NCI-H82 treated with DMSO at 0.1 percent for 48 hours (cell line): ENCODE measurements around the gene PIP4K2A.

Source experiments
- DNase-seq: peaks from one replicate; lab custom pipeline; 2025; ENCODE audit not compliant: unreplicated experiment; lab: John Stamatoyannopoulos, UW

Gene PIP4K2A

GRCh38 chr10:22669163-22669711 is 45.1 kb downstream of the PIP4K2A start:
- no peak for DNase-seq

DNA sequence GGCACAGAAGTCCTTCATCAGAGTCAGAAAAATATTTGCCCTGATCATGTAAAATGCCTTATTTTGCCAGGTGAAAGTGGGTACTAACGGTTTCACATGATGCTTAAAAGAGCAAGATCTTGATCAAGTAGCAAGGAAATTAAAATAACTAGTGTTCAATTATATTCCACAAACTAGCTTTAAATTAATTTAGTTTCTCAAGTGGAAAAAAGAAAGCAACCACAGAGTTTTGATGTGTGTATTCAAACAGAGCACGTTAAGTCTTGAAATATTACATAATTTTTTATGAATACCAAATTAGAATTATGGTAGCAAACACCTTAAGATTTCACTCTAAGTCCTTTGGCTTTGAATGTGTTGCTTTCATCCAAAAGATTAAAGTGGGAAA is 47.3 kb downstream of the PIP4K2A start:
- no peak for DNase-seq

GRCh38 chr10:22666287-22667092 is 47.9 kb downstream of the PIP4K2A start:
- DNase-seq, result no peak

GRCh38 chr10:22665329-22665728 is 49.0 kb downstream of the PIP4K2A start:
- DNase-seq, result no peak

GRCh38 chr10:22662733-22663330 is 51.5 kb downstream of the PIP4K2A start:
- DNase-seq, result no peak

- no peak for DNase-seq
Measured at GRCh38 chr10:22659866-22660265, 54.5 kb downstream of the PIP4K2A start.

GRCh38 chr10:22658745-22659410 is 55.5 kb downstream of the PIP4K2A start:
- DNase-seq, result no peak

DNA sequence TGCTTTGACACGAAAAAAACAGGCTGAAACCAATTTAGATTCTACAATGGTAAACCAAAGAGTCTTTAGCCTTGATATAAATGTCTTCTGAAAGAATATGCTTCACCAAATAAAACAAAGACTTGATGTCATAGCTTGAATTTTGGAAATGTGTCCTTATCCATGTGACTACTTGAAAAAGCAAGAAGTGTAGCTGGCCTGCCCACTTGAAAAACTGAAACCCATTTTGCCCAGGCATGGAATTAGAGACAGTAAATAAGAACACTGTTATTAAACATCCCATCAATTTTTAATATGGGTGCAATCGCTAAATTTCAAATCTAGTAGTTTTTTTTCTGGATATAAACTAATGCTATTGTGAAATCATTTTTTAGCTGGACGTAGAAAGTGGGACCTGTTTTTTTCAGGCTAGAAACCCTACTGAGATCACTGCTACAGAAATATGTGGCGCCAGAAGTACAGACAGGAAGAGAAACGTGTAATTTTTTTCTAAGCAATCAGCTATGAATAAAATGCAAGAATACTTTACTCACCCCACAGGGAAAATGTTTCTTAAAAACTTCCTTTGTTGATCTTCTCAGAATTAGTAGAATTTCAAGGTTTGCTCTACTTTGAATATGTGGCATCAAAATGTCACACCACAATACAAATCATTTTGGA is 56.7 kb downstream of the PIP4K2A start:
- no peak for DNase-seq

GRCh38 chr10:22657024-22657423 is 57.4 kb downstream of the PIP4K2A start:
- DNase-seq, result no peak

DNA sequence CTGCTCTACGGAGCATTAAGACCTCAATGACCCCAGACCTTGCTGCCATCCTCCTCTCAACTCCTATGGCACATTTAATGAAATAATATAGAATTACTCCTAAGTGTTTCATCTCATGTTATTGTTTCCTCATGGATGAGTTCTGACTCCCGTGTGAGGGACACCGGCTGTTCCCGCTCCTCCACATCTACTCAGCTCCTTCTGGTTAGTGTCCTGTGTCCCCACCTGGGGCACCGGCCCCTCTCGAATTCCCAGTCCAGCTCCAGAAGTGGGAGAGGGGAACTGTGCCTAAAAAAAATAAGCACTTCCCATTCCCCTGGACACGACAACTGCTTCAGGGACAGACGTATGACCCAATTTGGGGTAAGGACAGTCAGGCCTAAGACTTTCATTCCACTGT is 58.3 kb downstream of the PIP4K2A start:
- DNase-seq, result no peak

- DNase-seq, result no peak
Measured at GRCh38 chr10:22655312-22655981, 58.9 kb downstream of the PIP4K2A start.

- DNase-seq, result no peak
Measured at GRCh38 chr10:22652988-22653481, 61.3 kb downstream of the PIP4K2A start.

DNA sequence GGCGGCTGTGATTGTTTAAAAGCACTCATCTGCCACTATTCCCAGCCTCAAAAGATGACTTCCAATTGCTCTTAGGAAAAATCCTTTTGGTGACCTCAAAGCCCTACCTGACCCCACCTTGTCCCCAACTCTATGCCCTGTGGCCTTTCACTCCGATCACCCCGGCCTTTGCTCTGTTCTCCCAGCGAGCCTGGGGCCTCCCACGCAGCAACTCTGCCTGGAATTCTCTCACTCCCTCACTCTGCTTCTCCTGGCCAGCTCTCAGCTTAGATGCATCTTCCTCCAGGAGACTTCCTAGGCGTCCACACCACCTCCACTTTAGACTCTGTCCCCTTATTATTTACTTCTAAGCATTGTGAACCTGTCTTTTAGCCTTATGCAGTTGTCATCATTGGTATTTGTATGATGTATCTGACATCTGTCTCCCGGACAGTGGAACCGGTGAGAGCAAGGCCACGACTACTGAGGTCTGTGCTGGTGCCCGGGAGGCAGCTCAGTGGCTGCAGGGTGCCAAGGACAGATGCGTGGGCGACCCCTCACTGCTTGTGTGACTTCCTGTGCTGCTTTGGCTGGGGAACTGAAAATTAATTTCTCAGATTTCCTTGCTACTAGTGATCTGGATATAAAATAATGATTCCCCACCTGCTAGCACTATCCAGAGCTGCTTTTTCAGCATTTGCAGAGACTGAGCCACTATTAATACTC is 63.0 kb downstream of the PIP4K2A start:
- DNase-seq, result no peak

- no peak for DNase-seq
Measured at GRCh38 chr10:22649994-22650393, 64.4 kb downstream of the PIP4K2A start.

DNA sequence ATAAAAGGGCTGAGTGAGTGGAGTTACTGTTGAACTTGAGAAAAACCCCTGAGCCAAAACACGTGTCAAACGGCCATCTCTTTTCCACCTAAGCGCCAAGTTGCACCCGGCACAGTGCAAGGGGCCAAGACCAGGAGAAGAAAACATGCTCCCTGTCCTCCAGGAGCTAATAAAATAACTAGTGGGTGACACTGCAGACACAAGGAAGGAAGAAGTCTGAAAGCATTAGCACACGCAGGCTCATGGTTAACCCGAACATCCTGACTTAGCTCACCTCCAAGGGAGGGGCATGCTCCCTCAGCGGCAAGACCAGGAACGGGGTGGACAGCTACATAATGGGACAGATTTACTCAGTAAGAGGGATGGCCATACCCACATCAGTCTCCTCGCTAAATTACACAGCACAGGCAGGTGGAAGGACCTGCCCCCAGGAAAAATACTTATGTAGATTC is 65.0 kb downstream of the PIP4K2A start:
- DNase-seq, result no peak

DNA sequence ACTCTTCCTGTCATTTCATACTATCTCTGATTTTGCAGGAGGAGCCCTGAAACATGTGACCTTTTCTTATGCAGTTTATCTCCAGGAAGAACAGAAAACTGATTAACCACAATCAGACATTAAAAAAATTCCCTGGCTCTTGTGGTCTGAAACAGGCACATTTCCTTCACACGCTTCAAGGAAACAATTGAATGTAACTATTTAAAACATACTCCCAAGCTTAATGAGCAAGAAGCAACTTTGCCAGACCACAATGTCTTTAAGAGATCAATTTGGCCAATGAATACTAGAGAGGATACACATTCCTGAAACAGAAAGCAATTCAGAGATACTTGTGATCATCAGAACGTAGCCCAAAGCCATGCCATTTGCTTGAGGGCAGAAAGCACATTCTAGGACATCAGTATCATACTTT is 65.8 kb downstream of the PIP4K2A start:
- DNase-seq, result no peak

GRCh38 chr10:22647244-22647643 is 67.1 kb downstream of the PIP4K2A start:
- no peak for DNase-seq

DNA sequence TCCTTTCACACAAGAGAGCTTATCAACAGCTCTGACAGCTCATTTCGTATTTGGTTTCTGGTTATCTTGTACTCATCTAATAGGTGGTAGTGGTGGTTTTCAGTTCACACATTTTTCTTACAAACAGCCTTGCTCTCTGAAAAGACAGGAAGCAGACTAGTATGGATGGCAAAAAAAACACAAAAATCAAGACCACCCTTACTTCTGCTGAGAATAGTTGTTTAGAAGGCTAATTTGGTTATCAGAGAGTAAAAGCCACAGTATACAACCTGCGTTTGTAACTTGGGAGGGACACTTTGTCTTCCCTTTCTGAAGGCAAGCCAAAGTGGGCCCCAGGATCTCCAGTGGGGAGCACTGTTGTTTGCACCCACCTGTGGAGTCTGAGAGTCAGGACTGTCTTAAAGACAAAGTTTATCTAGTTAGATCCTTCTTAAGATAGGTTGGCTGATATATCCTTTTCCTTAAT is 68.0 kb downstream of the PIP4K2A start:
- no peak for DNase-seq

GRCh38 chr10:22644222-22644621 is 70.2 kb downstream of the PIP4K2A start:
- DNase-seq, result no peak

DNA sequence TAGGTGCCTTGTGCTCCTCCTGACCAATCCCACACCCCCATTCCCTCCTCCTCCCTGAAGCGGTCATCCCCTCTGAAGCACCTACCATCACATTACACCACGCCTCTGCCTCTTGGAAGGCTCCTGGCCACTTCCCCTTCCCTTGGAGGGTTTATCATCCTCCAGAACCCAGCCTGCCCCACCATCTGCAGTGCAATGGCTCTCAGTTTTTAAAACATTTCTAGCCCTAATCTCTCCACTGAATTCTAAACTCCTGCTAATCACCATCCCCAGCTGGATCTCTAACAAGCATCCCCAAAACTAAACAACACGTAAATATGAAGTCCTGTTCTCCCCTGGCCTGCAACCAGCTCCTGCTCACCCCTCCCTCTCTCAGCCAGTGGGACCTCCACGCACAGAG is 70.6 kb downstream of the PIP4K2A start:
- no peak for DNase-seq
